G401 (cell line): ENCODE measurements around the gene ZNG1F. TPM values are rescaled to one million over a fixed set of nuclear protein-coding genes. Genes with fewer than 3 reads are reported as not detected.
"Not testable (repeated sequence)": the region's sequence is repeated elsewhere in the genome, so short reads cannot be mapped to it uniquely, and the experiment has no call there.

Experiments
- DNase-seq: peaks from one replicate; pipeline ENCODE4 v3.0.0-alpha.2; 2015; ENCODE audit warnings: low spot score
- in situ Hi-C: cut with HindIII; loops from 2 replicates; pipeline ENCODE4 v1.10.0; 2016; ENCODE audit warnings: low sequenced_read_pairs, mixed read lengths
- total RNA-seq: library from RNA; depleted of rRNA; stranded (reverse); fragments of >200 nt; shearing (Covaris generic); gene quantifications from 2 replicates; pipeline ENCODE4 v1.2.3, GENCODE V29; 2014; rRNA removed

ZNG1F gene
- total RNA-seq, 1 experiment from 2014 or later = 2.5 TPM

DNA sequence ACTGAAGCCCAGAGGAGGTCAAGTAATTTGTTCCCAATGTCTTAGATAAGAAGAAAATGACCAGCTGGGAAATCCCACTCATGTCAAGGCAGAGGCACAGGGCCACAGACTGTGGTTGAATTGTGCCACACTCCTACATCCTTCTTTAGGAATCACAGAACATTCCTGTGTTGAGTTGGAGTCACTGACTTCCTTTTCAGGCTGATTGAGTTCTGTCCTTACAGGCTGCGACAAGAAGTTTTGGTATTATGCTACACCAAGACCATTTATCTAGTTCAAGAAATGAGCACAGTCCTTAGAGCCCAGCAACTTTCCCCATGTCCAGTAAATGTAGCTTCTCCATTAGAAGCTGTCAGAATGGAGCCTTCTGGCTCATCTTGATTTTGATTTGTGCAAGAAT is 98.7 kb downstream of the ZNG1F start:
- in situ Hi-C loops = not testable (repeated sequence)

DNA sequence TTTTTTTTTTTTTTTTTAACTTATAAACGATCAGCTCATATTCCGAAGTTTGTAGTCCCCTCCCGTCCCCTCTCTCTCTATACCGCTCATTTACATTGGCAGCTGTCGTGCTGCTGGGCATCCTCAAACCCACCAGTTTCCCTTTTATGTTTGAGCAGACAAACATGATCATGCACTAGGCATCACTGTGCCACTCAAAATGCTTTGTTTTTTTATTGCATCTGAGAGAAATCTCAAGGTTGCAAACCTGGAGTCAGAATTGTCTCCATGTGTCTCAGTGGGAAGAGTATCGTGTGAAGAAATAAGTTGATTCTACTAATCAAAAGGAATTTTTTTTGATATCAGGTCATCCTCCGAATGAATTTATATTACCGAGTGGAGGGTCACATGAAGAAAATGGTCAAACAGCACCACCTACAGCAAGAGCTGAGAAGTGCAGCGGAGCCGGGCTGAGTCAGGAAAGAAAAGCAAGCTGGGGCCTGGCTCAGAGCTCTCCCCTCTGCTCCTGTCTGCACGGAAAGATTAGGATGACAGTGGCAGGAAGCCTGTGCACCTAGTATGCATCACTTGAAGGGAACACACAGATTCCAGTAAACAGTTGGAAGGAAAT is 100.6 kb downstream of the ZNG1F start:
- DNase-seq, in situ Hi-C loops: not testable (repeated sequence)

More for the DNA sequence above, 98.7 kb downstream of the ZNG1F start:
- not testable (repeated sequence) for DNase-seq

DNA sequence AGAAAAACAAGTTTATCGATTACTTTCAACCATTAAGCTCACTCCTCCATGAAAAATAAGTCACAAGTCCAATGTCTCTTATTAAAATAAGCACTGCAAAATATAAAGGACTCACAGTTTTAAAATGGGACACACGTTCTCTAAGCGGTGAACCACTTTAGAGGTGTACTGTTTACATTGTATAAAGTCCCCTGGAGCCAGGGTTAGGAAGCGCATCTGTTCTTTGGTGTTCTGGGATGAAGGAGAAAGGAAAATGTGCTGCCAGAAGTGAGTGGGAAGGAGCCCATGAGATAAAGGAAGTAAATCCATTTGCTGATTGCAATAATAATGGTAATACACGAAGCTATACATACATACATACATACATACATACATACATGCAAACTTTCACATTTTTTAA is 101.2 kb downstream of the ZNG1F start:
- DNase-seq, in situ Hi-C loops: not testable (repeated sequence)

- in situ Hi-C loops, DNase-seq: not testable (repeated sequence)
Measured at GRCh38 chr9:41087157-41087780, 101.8 kb downstream of the ZNG1F start.

DNA sequence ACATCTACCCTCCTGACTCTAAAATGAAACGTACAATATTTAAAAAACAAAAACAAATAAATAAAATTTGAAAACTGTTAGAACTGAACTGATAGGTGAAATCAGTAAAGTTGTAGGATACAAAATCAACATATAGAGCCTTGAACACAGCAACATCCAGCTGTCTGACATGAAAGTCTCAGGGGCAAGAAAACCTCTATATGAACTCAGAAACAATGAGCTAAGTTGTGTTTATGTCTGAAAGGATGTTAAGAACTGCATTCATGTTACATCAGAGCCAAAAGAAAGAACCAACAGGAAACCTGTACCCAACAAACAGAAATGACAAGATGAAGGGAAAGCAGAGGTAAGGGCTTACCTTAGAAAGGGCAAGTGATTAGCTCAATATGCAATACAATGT is 102.4 kb downstream of the ZNG1F start:
- DNase-seq, in situ Hi-C loops: not testable (repeated sequence)

DNA sequence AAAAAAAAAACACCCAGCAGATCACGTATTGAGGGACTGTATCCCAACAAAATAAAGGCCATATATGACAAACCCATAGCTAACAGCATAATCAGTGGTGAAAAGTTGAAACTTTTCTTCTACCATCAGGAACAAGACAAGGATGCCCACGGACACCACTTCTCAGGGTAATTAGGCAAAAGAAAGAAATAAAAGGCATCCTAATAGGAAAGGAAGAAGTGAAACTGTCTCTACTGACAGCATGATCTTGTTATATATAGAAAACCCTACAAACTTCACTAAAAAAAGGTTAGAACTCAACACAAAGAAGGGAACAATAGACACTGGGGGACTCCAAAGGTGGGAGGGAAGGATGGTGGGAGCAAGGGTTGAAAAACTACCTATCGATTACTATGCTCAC is 102.9 kb downstream of the ZNG1F start:
- in situ Hi-C loops, DNase-seq: not testable (repeated sequence)

DNA sequence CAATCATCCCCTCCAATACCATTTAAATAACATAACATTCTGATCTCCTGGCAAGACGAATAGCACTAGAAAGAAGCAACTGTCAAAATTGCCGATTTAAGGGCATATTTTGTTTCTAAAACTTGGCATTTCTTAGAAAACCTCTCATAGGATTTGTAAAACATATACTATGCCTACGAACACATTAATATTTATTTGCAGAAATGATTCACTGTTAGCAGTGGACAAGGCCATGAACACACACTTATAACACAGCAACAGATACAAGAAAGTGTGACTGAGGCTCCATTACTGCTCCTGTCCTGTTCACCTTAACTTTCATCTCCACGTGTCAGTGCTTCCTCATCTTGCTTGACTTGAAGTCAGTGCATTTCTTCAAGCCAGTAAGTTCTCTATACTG is 106.8 kb downstream of the ZNG1F start:
- DNase-seq, in situ Hi-C loops: not testable (repeated sequence)

Other genes with a start within 250 kb of the ZNG1F start
- gene FOXD4L6, start 60.6 kb downstream of the ZNG1F start, total RNA-seq = not detected in 2 replicates